HG03066 (cell line): Measurements from ENCODE around the gene TARS2.

Experiments
- ATAC-seq: cut with Tn5 transposase; IDR thresholded peaks from one replicate; pipeline ENCODE4 v1.9.1; 2021; ENCODE audit warnings: low read depth; ENCODE audit not compliant: unreplicated experiment

The TARS2 gene

DNA sequence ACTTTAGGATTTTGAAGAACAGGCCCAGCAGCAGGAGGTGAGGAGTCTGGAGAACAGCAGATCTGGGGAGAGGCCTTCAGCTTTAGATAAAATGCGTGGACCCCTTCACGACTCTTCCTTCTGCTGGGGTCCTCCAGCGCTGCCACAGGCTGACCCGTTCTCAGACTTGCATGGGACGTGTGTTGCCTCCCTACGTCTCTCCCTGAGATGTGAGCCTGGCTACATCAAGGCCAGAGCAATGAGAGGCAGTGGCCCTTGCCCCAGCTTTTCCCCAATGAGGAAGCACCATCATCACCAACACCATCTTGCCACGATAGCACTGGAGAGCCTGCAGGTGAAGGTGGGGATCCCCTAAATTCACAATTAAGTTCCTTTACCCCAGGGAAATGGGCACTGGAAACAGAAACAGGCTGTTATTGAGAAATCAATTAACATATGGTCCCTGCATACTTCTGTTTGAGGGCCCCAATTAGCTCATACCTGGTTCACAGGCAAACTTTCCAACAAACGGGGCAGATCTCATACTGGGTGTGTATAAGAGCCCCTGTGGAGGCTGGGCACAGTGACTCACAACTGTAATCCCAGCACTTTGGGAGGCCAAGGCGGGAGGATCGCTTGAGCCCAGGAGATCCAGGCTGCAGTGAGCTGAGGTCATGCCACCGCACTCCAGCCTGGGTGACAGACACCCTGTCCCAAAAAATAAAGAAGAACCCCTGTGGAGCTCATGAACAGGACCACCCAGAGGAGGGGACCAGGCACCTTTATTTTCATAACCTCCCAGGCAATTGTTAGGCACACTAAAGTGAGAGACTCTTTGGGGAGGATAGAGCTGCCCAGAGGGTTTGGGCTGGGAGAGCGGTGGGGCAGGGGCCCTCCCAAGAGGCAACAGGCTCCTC lies 49.9 kb downstream of the TARS2 start:
- ATAC-seq: no peak

DNA sequence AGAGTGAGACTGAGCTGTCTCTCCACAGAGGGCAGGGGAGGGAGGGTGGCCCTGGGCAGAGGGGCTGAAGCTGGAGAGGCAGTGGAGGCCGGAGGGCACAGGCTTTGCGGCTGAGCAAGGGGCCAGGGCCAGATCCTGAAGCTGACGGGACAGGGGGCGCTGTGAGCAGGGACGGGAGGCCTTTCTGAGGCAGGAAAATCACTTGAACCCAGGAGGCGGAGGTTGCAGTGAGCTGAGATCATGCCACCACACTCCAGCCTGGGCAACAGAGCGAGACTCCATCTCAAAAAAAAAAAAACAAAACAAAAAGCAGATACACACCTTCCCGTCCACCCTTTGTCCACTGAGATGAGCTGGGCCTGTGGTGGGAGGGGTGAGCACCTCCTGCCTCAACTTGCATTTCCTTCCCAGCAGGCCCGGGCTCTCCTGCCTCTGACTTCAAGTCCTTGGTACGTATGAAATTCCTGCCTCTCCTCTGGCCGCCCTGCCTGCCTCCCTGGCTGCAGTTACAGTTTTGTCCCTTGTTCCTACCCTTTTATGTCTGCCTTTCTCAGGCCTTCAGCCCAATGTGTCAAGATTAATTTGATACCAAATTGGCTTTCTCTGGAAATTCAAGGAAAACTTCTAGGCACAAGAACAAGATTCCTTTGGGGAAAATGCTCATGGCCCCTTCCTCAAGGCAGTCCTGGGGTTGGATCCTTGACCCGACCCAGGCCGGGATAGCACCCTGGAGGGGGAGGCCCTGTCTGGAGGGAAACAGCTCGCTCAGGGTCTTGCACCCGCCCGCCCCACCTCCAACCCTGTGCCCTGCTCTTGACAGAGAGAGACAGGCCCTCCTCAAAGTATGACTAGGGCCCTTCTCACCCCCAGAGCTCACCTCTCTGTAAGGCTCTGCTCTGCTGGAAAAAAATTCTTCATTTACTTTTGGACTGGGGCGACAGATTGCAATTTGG lies 50.8 kb downstream of the TARS2 start:
- ATAC-seq: no peak

DNA sequence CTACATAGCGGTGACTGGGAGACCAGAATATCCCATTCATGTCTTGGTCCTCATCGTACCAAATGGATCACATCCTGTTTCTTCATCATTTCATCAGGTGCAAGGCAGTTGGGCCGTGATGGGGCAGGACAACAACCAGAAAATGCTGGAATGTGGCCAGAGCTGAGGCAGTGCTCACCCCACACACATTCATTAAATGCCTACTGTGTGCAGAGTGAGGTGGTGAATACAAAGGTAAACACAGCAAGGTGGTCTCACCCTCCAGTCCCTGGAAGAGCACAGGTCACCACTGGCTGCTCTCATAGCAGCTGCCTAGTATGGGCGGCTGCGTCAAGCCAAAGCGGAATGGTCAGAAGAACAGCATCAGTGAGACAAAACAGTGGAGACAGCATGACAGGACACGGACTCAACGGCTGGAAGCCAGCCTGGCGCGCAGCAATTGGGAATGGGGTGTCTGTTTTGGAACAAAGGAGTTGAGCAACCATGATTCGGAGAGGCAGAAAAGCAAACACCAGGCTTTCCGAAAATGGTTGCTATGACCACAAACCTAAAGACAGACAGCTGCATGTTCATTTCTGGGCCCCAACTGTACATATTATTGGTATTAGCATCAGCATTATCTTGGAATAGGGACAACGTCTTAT lies 56.4 kb downstream of the TARS2 start:
- no peak for ATAC-seq

DNA sequence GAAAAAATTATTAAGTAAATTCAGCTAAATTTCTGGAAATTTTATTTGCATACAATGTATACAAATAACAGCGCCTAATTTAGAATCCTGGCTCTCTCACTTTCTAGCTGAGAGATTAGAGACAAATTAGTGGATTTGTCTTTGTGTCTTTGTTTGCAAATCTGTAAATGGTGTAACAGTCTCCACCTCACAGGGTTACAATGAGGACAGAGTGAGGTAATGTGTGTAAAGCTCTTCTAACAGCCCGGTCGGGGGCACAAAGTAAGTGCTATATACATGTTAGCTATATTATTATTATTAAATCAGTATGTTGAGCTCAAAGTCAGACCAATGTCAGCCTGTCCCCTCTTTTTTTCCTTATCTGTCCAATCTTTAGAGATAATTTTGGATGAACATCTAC lies 57.0 kb downstream of the TARS2 start:
- no peak for ATAC-seq

DNA sequence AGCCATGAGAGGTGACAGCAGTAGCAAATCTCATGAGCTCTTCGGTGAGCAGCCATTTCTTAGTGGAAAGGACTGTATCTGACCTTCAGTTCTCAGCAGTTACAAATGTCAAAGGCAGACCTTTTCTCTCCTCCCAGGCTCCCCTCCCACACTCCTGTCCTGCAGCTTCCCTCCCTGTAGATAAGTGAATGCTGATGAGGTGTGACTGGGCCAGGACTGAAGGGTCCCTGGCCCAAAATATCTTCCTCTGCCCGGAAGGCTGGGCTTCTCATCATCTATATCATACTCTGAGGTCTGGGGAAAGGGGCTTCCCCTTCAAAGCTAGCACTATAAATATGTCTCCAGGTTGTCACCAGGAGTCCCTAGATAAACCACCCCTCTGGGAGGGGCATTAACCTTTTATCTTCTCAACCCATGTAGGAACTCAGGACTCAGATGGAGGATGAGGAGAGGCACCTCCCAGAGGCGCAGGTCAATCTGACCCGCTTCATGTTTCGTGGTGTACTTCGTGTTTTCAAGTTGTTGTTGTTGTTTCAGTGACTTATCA lies 58.3 kb downstream of the TARS2 start:
- ATAC-seq: no peak

DNA sequence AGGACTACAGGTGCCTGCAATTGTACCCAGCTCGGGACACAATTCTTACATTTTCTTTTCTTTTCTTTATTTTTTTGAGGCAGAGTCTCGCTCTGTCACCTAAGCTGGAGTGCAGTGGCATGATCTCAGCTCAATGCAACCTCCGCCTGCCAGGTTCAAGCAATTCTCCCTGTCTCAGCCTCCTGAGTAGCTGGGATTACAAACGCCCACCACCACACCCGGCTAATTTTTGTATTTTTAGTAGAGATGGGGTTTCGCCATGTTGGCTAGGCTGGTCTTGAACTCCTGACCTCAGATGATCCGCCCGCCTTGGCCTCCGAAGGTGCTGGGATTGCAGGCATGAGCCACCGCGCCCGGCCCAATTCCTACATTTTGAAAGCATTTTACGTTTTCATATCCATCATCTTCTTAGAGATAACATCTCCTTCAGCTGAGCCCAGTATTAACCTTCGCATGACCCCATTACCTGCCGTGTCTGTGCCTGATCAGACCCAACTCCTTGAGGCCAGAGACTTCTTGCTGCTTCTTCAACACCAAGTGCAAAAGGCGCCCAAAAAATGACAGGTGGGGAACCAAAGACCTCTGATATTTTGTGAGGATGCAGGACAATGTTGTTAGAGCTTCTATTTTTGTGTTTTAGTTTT lies 59.2 kb downstream of the TARS2 start:
- no peak for ATAC-seq

DNA sequence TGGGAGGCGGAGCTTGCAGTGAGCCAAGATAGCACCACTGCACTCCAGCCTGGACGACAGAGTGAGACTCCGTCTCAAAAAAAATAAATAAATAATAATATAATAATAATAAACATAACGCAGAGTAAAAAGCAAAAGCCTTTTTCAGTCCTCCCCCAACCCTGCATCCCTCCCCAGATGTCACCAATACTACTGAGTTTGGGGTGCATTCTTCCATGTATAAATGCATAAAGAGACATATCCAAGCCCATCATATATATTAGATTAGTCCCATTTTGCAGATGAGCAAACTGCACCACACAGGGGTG lies 61.1 kb downstream of the TARS2 start:
- ATAC-seq: no peak

DNA sequence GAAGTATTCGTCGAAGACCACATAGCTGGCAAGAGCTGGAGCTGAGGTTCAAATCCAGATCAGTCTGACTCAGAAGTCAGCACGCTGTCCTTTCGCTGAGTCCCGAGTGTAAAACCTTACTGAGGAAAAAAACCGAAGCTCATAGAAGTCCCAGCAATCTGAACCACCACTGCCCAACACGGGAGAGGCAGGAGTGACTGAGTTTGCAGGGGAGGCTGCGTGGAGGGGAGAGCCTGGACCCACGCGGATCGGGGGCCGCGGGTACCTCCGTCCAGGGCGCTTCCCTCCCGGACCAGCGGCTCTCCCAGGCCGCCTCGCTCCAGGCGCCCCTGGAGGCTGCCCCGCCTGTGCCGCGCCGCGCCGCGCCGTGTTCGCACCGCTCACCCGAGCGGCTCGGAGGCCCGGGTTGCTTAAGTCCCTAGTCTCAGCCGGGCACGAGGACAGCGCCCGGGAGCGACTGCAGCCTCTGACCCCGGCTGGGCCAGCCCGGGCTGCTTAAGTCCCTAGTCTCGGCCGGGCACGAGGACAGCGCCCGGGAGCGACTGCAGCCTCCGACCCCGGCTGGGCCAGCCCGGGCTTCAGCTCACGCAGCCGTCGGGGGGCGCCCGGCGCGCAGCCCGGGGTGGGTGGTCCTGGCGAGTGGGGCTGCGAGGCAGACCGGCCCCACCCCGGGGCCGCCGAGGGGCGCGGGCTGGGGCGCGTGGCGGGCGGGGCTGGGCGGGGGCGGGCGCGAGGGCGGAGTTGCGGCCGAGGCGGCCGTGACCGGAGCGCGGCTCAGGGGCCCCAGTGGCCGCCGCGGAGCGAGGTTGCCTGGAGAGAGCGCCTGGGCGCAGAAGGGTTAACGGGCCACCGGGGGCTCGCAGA lies 61.6 kb downstream of the TARS2 start, which contains the start of gene ADAMTSL4:
Gene ADAMTSL4 (plus strand): TSS at position 777 of the 864 bp plus-strand sequence. CDS start 2,881 bp downstream, outside the sequence.
- ATAC-seq: no peak

DNA sequence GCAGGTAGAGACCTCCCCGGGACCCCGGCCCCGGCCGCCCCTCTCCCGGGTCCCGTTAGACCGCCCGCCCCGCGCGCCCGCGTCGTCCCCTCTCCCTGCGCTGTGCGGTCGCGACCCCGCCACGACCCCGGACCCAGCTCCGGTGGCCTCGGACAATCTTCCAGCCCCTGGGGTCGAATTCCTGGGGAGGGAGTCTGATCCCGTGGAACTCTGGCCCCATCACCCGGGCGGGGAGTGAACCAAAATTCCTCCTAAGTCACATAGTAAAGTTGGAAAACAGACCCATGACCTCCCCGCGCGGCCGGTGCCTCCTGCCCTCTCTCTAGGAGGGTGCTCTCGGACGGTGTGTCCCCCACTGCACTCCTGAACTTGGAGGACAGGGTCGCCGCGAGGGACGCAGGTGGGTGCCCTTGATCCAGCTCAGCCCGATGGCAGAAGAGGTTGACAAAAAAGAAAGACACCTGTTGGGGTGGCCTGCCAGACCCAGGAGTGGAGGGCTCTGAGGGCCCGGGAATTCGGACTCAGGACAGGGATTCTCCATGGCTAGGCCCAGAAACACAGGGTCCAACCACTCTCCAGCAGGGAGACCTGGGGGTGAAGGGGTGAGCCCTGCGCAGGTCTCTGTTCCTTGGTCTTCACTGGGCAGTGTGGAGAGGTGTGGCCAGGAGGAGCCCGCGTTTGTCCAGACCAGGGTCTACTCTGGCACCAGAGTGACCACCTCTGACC lies 62.4 kb downstream of the TARS2 start:
- ATAC-seq: no peak

DNA sequence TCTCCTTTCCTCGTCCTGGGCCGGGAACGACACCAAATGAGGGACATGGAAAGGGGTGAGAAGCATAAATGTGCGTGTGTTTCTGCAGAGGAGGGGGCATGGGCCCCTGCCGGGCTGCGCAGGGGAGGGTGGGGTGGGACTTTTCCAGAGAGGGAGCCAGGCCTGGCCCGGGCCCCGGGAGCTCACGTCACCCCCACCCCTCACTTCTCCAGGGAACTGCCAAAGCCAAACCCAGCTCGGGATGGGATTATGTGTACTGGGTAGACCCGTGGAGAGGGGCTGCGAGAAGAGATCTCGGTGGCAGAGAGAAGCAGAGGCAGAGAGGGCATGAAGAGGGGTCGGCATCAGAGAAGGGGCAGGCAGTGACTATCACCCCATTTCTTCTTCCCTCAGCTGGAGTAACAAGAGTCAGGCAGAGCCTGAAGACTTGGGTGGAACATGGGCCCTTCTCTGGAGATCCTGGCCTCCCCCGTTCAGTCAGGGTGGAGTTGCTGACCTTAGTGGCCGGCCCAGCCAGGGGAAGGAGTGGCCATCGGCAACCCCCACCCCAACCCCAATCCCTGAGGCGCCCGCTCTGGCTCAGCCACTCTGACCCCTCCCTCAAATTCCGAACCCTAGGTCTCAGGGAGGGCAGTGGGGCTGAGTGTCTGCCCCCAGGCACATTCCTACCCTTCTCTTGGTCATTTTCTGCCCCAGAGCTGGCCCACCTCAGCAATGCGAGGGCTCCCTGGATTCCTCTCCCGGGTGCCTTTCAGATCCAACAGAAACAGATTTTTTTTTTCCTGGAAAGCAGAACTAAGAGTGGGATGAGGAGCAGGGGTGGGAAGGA lies 63.2 kb downstream of the TARS2 start:
- no peak for ATAC-seq

DNA sequence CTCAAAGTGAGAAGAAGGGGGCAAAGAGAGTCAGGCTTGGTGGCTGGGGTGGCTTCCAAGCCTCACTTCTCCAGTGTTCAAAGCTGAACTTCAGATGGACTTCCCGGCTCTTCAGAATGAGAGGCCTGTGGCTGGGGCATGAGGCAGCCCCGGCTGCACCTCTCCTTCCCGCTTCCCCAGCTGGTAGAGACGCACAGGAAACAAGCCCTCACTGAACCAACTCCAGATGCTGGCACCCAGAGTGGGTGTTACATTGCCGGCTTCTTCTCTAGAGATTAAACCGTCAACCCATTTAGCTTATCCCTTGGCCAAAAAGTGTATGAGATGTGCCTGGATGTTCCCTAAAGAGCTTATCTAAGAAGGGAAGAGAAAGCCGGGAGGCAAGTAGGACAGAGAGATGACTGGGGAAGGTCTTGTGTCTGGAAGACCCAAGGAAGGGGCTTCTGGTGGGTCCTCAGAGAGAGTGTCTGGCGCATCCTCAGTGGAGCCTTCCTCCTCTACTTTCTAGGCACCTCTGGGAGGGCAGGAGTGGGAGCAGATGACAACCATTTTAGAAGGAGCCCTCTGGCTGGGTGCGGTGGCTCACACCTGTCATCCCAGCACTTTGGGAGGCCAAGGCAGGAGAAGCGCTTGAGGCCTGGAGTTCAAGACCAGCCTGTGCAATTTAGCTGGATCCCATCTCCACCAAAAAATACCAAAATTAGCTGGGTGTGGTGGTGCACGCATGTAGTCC lies 64.0 kb downstream of the TARS2 start:
- no peak for ATAC-seq

DNA sequence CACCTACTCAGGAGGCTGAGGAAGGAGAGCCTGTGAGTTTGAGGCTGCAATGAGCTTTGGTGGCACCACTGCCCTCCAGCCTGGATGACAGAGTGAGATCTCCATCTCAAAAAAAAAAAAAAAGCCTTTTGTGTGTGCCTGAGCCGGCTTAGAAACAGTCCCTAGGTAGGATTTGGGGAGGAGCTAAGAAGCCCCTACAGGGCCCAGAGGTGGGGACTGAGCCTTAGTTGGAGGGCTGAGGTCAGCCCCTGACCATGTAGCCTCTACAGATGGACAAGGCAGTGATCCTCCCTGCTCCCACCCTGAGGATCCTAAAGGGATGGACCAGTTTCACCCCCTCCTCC lies 64.5 kb downstream of the TARS2 start:
- ATAC-seq: no peak

DNA sequence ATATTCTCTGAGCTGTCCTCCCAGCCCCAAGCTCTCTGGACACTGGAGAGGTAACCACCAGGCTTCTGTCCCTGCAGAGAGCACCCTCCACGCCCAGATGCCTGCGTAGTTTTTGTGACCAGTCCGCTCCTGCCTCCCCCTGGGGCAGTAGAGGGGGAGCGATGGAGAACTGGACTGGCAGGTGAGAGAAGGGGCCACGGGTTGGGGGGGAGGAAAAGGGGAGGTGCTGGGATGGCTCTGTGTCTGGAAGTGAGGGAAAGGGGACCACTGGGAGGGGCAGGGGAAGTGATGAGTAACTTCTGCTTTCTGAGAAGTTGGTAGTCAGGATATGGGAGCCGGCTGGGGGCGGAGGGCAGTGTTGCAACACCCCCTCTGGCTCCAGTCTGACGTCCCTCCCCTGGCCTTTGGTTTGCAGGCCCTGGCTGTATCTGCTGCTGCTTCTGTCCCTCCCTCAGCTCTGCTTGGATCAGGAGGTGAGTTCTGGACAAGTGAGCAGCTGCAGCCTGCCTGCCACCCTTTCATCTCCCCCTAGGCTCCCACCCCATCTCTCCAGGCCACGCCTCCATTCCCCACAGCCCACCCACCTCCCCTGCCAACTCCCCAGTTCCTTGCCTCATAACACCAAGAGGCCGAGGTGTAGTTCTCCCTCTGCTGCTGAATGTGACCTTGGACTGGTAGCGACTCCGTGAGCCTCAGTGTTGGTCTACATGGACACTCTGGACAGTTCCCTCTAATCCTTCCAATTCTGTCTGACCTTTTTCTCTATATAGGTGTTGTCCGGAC lies 65.1 kb downstream of the TARS2 start:
- ATAC-seq: no peak

DNA sequence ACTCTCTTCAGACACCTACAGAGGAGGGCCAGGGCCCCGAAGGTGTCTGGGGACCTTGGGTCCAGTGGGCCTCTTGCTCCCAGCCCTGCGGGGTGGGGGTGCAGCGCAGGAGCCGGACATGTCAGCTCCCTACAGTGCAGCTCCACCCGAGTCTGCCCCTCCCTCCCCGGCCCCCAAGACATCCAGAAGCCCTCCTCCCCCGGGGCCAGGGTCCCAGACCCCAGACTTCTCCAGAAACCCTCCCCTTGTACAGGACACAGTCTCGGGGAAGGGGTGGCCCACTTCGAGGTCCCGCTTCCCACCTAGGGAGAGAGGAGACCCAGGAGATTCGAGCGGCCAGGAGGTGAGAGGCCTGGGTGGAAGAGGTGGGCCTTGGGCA lies 65.7 kb downstream of the TARS2 start:
- ATAC-seq: no peak

DNA sequence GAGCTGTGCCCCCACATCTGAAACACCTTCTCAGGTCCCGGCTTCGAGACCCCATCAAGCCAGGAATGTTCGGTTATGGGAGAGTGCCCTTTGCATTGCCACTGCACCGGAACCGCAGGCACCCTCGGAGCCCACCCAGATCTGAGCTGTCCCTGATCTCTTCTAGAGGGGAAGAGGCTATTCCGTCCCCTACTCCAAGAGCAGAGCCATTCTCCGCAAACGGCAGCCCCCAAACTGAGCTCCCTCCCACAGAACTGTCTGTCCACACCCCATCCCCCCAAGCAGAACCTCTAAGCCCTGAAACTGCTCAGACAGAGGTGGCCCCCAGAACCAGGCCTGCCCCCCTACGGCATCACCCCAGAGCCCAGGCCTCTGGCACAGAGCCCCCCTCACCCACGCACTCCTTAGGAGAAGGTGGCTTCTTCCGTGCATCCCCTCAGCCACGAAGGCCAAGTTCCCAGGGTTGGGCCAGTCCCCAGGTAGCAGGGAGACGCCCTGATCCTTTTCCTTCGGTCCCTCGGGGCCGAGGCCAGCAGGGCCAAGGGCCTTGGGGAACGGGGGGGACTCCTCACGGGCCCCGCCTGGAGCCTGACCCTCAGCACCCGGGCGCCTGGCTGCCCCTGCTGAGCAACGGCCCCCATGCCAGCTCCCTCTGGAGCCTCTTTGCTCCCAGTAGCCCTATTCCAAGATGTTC lies 66.3 kb downstream of the TARS2 start:
- ATAC-seq: no peak

DNA sequence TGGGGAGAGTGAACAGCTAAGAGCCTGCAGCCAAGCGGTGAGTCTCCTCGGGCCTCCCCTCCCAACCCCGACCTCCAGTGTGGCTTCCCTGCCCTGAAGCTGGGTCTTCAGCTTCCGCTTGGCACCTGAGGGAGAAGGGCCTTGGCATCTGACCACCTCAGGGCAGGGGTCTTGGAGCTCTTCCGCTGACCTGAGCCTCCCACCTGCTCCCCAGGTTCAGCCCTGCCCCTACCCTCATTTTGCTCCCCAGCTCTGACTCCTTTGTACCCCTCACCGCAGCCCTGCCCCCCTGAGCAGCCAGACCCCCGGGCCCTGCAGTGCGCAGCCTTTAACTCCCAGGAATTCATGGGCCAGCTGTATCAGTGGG lies 66.8 kb downstream of the TARS2 start:
- no peak for ATAC-seq
